ENCODE data around the gene OR6C76.

OR6C76 gene

DNA sequence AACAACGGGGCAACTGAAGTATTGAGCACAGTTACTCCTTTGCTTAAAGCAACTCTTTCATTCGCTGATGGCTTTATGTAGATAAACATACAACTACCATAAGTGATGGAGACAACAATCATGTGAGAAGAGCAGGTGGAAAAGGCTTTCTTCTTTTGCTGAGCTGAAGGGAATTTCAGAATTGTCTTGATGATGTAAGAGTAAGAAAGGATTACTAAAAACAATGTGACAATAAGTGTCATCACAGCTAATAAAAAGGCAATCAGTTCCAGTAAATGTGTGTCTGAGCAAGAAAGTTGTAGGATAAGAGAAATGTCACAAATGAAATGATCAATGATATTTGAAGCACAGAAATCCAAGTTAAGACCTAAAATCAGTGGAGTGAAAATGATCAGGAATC is 43.2 kb downstream of the OR6C76 start:
- no peak for DNase-seq (ENCODE audit: low spot score)

DNA sequence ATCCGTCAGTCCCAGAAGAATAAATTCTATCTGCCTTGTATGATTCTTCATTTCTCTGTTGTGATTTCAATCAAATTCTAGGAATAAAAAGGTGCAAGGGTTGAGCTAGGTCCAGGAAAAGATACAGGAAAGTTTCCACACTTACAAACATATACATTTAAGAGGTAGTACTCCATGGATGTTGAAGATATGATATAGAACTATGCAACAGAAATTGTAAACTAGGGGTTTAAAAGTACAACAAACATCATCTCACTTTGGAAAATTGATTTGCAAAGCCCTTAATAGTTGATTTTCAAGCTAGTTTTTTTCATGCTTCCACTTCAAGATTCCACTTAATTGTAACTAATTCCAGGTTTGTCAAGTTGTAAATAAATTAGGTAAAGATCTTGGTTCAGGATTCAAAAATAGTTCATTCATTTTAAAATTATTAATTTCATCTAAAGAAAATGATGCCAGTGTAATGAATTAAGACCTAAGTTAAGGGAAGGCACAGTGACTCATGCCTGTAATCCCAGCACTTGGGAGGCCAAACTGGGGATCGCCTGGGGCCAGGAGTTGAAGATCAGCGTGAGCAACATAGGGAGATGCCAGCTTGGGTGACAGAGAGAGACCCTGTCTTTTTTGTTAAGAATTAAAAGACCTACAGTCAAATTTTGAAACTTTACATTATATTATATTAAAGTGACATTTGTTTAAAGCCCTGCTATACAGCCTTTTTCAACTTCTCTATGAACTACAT is 44.2 kb downstream of the OR6C76 start, which contains the start of gene OR6C70:
OR6C70 (minus strand) TSS at position 51 of the 742 bp plus-strand sequence; CDS start at position 51, 0 bp downstream.
- no peak for DNase-seq (ENCODE audit: low spot score)

DNA sequence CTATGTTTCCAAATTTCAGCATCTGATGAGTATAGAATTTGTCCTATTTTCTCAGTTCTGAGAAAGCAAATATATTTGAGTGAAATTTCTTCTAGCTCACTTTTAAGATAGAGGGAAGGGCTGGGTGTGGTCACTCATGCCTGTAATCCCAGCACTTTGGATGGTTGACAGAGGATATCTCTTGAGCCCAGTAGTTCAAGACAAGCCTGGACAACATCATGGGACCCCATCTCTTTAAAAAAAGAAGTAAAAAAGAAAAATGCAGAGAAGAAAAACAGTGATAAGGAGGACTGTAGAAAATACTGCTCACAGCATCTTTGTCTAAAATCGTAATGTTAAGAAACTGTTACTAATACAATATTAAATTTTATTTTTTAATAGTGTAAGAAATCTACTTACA is 46.2 kb downstream of the OR6C76 start:
- DNase-seq (ENCODE audit: low spot score): no peak
